T-cell (primary cell): Measurements from ENCODE around the gene ZCRB1. TPM values are rescaled to one million over a fixed set of nuclear protein-coding genes. Genes with fewer than 3 reads are reported as not detected.

Experiments used
- ATAC-seq, 4 experiments: fragments of 200-7000 bp in 3 of 4; fragments of 150-1000 bp in 1 of 4; cut with Tn5 transposase; replicated peaks in 1 of 4; 1 replicate in 3 of 4; 2 replicates in 1 of 4; pipeline ENCODE4 v1.10.0; 2021; ENCODE audit warnings: moderate library complexity in 3 of 4, mild to moderate bottlenecking in 2 of 4, moderate number of reproducible peaks in 1 of 4
- CTCF ChIA-PET, 2 donors: fragments of 300-600 bp; sonication (Branson Sonifier 250); formaldehyde crosslinking; loops; one replicate each; lab custom pipeline; 2022; ENCODE audit warnings: antibody characterized with exemption in 2 of 2; lab: Charles Lee
- POLR2A ChIA-PET, 2 donors: fragments of 300-600 bp; sonication (Branson Sonifier 250); formaldehyde crosslinking; loops; one replicate each; lab custom pipeline; 2022; ENCODE audit warnings: antibody characterized with exemption in 2 of 2; lab: Charles Lee
- DNase-seq, 35 experiments: peaks; one replicate each; pipeline versions ENCODE4 v3.0.0 to v3.0.0-alpha.2; 2013 to 2023
- H3K27ac ChIP-seq: one replicate; pipeline ENCODE4 v1.5.1; 2013; ENCODE audit warnings: low read length
- H3K27me3 ChIP-seq, 2 experiments: replicated peaks in 1 of 2; 1 replicate in 1 of 2; 2 replicates in 1 of 2; pipeline versions ENCODE4 v1.6.1 to v1.7.0; 2013; ENCODE audit warnings: low read length in 1 of 2, mixed read lengths in 1 of 2; ENCODE audit not compliant: control insufficient read depth in 2 of 2, insufficient read depth in 2 of 2; ENCODE audit errors: extremely low read depth in 1 of 2
- H3K36me3 ChIP-seq, 2 donors: 1 replicate in 1 of 2; 2 replicates in 1 of 2; pipeline versions ENCODE4 v1.6.1 to v1.7.0; 2013; ENCODE audit warnings: low read length in 1 of 2; ENCODE audit not compliant: control insufficient read depth in 2 of 2, insufficient read depth in 1 of 2; ENCODE audit errors: extremely low read depth in 1 of 2
- H3K4me1 ChIP-seq, 2 experiments: 1 replicate in 1 of 2; 2 replicates in 1 of 2; pipeline versions ENCODE4 v1.6.1 to v1.7.0; 2013; ENCODE audit warnings: low read length in 2 of 2, mixed read lengths in 1 of 2; ENCODE audit not compliant: insufficient read depth in 2 of 2, control insufficient read depth in 1 of 2; ENCODE audit errors: extremely low read depth in 1 of 2
- H3K4me3 ChIP-seq, 2 donors: 1 replicate in 1 of 2; 2 replicates in 1 of 2; pipeline versions ENCODE4 v1.5.1 to v1.7.0; 2013; ENCODE audit warnings: mild to moderate bottlenecking in 2 of 2, low read length in 1 of 2, moderate library complexity in 1 of 2; ENCODE audit not compliant: control insufficient read depth in 1 of 2; ENCODE audit errors: extremely low read depth in 1 of 2
- H3K9me3 ChIP-seq: 2 replicates; pipeline ENCODE4 v1.7.0; 2013
- H3K27ac Mint-ChIP-seq, 2 donors: one replicate each; pipeline ENCODE4 v1.8.0; 2020 to 2021; ENCODE audit warnings: mild to moderate bottlenecking in 2 of 2, mixed read lengths in 2 of 2
- H3K27me3 Mint-ChIP-seq, 2 donors: one replicate each; pipeline ENCODE4 v1.8.0; 2021 to 2022; ENCODE audit warnings: mixed read lengths in 2 of 2
- H3K36me3 Mint-ChIP-seq: one replicate; pipeline ENCODE4 v1.8.0; 2021; ENCODE audit warnings: mixed read lengths
- H3K4me1 Mint-ChIP-seq, 3 donors: one replicate each; pipeline ENCODE4 v1.8.0; 2020 to 2022; ENCODE audit warnings: mixed read lengths in 3 of 3, mild to moderate bottlenecking in 1 of 3
- H3K4me3 Mint-ChIP-seq, 3 donors: one replicate each; pipeline ENCODE4 v1.8.0; 2020 to 2022; ENCODE audit warnings: mild to moderate bottlenecking in 3 of 3, mixed read lengths in 3 of 3, moderate library complexity in 3 of 3
- H3K9me3 Mint-ChIP-seq, 3 donors: one replicate each; pipeline ENCODE4 v1.8.0; 2020 to 2022; ENCODE audit warnings: mixed read lengths in 3 of 3
- whole genome bisulfite sequencing: methylation state at CpG from one replicate; pipeline ENCODE4 v1.1.5; 2013; ENCODE audit warnings: missing lambda C conversion rate; ENCODE audit not compliant: insufficient coverage; 5-methylcytosine and 5-hydroxymethylcytosine counted together
- total RNA-seq, 35 experiments: library from RNA in 6 of 35; stranded (reverse) in 6 of 35; fragments of 120-200 nt in 1 of 35; gene quantifications; one replicate each; pipeline versions ENCODE4 v1.2.1 to v1.2.4 and lab custom pipeline; 2013 to 2026

Gene ZCRB1
- total RNA-seq, 5 donors from 2014 or later (not counting 1 experiment from before 2014, with no cell fraction given), result 24.5 to 36.0 (median 29.4) TPM

DNA sequence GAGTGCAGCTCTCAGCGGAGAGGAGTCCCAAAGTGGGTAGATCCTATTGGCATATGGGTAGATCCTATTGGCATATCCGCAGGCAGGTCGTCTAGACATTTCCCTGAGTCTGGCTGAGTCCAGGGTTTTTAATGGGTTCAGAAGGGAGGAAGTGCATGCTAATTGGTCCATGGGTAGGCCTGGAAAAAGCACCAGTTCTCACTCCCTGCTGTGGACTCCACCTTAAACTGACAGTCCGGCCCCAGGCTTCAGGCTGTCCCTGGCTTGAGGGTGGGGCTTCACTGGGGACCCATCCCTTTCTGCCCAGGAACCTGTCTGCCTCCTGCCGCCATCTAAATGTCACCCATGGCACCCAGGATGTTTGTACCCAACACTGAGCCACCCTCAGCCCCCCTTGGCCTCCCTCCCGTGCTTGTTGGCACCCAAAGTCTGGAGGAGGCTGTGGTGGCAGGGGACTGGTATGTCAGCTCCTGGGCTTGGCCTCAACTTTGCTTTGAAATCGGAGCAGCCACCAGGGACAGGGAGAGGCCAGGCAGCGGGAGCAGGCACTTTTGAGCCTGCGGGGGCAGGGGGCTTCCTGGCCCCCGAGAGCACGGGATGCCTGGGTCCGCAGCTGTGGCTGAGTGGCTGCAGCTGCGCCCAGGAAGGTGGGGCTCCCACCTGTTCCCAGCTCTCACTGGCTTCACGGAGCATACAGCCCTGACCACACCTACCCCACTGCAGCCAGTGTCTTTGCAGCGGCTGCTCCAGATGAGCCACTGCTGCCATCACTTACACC, 58.3 kb downstream of the ZCRB1 start:
- Histone ChIP-seq H3K4me1 (no peaks in the 10 kb centered on the region), H3K27me3 (peaks cover 0 to 18% of the 10 kb centered on the region in 2 experiments), H3K36me3 (no peaks in the 10 kb centered on the region), H3K4me3 (no peak overlapping the region), H3K27ac (no peak overlapping the region), H3K9me3 (no peaks in the 10 kb centered on the region)
- Mint-ChIP-seq H3K4me3 (no peak overlapping the region), H3K36me3 (no peaks in the 10 kb centered on the region), H3K27ac (no peak overlapping the region), H3K27me3 (peaks cover 2 to 3% of the 10 kb centered on the region in 2 donors), H3K4me1 (peaks cover 4 to 12% (median 8%) of the 10 kb centered on the region in 3 donors), H3K9me3 (peaks cover 0 to 2% (median 0%) of the 10 kb centered on the region in 3 donors)
- POLR2A ChIA-PET, result interaction anchor here in 1 of 2 donors (0.5 kb wide), 1 partner anchor 80 kb away, joined by 6 read pairs; no protein-coding TSS in a partner anchor
- CTCF ChIA-PET, result no interaction called here
- WGBS, result 88% methylated on average over 9 of the region's 15 CpGs
- no peak for ATAC-seq
- no peak for DNase-seq

DNA sequence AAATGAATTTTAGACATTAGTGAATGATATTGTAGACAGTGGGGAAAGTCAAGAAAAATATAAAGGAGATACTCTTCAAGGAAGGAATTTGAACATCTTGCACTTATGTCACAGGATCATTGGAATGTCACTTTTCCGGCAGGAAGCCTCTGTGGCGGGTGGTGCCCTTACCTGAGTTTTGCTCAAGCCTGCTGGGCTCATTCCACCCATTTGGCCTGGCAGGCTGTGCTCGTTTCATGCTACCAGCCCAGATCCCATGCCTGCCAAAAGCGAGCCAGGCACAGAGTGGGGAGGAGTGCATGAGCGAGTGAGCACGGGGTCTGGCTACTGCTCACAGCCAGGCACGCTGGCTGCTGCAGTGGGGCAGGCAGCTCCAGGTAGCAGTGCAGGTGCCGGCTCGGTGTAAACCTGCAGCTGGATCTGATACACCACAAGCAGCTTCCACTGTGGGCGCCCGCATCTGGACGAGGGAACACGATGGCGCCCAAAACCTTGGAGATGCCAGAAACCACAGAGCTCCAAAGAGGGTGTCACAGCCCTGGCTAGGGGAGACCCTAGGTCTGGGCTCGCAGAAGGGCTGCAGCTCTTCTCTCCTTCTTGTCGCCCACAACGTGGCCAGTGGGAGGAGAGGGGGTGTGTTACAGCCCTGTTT, 59.2 kb downstream of the ZCRB1 start:
- Histone ChIP-seq H3K27me3 (peaks cover 0 to 12% of the 10 kb centered on the region in 2 experiments), H3K4me3 (no peak overlapping the region), H3K27ac (no peak overlapping the region), H3K36me3 (no peaks in the 10 kb centered on the region), H3K9me3 (no peaks in the 10 kb centered on the region), H3K4me1 (no peaks in the 10 kb centered on the region)
- 98% methylated on average over 13 of the region's 17 CpGs for WGBS
- no peak for ATAC-seq
- ChIA-PET POLR2A (no interaction called here), CTCF (no interaction called here)
- no peak for DNase-seq
- Mint-ChIP-seq H3K36me3 (no peaks in the 10 kb centered on the region), H3K27me3 (no peaks in the 10 kb centered on the region), H3K4me1 (peaks cover 4 to 12% (median 8%) of the 10 kb centered on the region in 3 donors), H3K27ac (no peak overlapping the region), H3K4me3 (no peak overlapping the region), H3K9me3 (no peaks in the 10 kb centered on the region)

DNA sequence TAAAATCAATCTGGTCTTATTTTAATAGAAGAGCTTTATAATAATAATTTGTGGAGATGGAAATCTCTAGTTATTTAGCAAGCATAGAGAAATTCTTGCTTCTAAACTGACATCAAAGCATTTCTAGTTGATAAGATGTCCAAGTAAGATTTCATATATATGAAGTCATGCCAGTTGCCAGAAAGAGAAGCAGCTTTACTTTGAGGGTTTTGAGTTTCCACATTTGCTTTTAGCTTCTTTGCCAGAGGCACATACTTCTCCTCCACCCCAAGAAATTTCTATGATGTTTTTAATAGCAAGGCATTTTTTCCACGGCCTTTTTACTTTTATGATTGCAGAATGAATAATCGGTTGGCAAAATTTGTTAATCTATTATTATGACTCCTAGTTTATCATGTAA, 63.6 kb downstream of the ZCRB1 start:
- peaks cover 0 to under 1% of the 10 kb centered on the region in 2 experiments for H3K27me3 ChIP-seq
- no peaks in the 10 kb centered on the region for H3K9me3 ChIP-seq
- Mint-ChIP-seq H3K27ac (no peak overlapping the region), H3K4me1 (peaks cover 4 to 8% (median 7%) of the 10 kb centered on the region in 3 donors), H3K36me3 (peaks cover under 1% of the 10 kb centered on the region), H3K4me3 (no peak overlapping the region), H3K9me3 (no peaks in the 10 kb centered on the region), H3K27me3 (peaks cover 0 to 1% of the 10 kb centered on the region in 2 donors)
- no peak overlapping the region for H3K4me3 ChIP-seq
- ATAC-seq (no peak), DNase-seq (no peak)
- ChIA-PET CTCF (interaction anchor here in 1 of 2 donors (0.5 kb wide), 1 partner anchor 44 kb away, joined by 3 read pairs; no protein-coding TSS in a partner anchor), POLR2A (interaction anchor here in 1 of 2 donors (0.6 kb wide), 1 partner anchor 30 kb away, joined by 6 read pairs; no protein-coding TSS in a partner anchor)
- H3K27ac ChIP-seq, result no peak overlapping the region
- no peaks in the 10 kb centered on the region for H3K36me3 ChIP-seq
- no peaks in the 10 kb centered on the region for H3K4me1 ChIP-seq
- WGBS, result no CpG with 5 or more reads among the region's 2 CpGs

Other genes starting within 250 kb of the ZCRB1 start
- gene GXYLT1, start 181.2 kb downstream of the ZCRB1 start, total RNA-seq, result 1 to 10 TPM; 6.3 to 9.3 (median 7.1) TPM
- gene YAF2, start 87.8 kb downstream of the ZCRB1 start, total RNA-seq, result 10 to 100 TPM; 37.8 to 68.3 (median 43.6) TPM
- 10 to 100 TPM; 70.8 to 98.9 (median 80.8) TPM for gene PPHLN1, start 73 bp upstream of the ZCRB1 start, total RNA-seq